HL-60 (cell line): Measurements from ENCODE around the gene SLC7A6.
A peak's percentile ranks its signal among the peaks of the same experiment; 100 is the strongest.

Source experiments
- DNase-seq, 2 experiments: peaks; one replicate each; pipeline ENCODE4 v3.0.0-alpha.2; 2010 to 2020; ENCODE audit warnings: low read depth in 1 of 2, low spot score in 1 of 2
- H3K27ac ChIP-seq: fragments of 250-450 bp; sonication (Bioruptor Pico); replicated peaks from 2 replicates; pipeline ENCODE4 v1.5.1; 2020; ENCODE audit warnings: mild to moderate bottlenecking, moderate library complexity
- H3K27me3 ChIP-seq: fragments of 250-450 bp; sonication (Bioruptor Pico); 2 replicates; pipeline ENCODE4 v1.5.1; 2021; ENCODE audit warnings: mild to moderate bottlenecking, moderate library complexity; ENCODE audit not compliant: insufficient read depth, poor library complexity, severe bottlenecking
- H3K4me3 ChIP-seq: replicated peaks from 2 replicates; pipeline ENCODE4 v1.5.1; 2011; ENCODE audit warnings: mild to moderate bottlenecking, control low read depth, low read length; ENCODE audit not compliant: insufficient read depth
- GABPA ChIP-seq: IDR thresholded peaks from 2 replicates; pipeline ENCODE4 v1.6.1; 2012; ENCODE audit warnings: low read depth
- POLR2AphosphoS5 ChIP-seq: IDR thresholded peaks from 2 replicates; pipeline ENCODE4 v1.6.1; 2012; ENCODE audit warnings: low read depth
- SPI1 ChIP-seq: IDR thresholded peaks from 2 replicates; pipeline ENCODE4 v1.6.1; 2012; ENCODE audit warnings: low read depth, mild to moderate bottlenecking, borderline replicate concordance
- TF ChIP-seq, protein P1 (sequence below): IDR thresholded peaks from 2 replicates; pipeline ENCODE4 v1.6.1; 2012; ENCODE audit warnings: low read depth; ENCODE audit not compliant: insufficient replicate concordance
- TF ChIP-seq, protein P2 (sequence below): IDR thresholded peaks from one replicate; pipeline ENCODE4 v1.5.1; 2011; ENCODE audit warnings: low read length, control low read depth, inconsistent platforms; ENCODE audit not compliant: insufficient read depth

SLC7A6 gene

DNA sequence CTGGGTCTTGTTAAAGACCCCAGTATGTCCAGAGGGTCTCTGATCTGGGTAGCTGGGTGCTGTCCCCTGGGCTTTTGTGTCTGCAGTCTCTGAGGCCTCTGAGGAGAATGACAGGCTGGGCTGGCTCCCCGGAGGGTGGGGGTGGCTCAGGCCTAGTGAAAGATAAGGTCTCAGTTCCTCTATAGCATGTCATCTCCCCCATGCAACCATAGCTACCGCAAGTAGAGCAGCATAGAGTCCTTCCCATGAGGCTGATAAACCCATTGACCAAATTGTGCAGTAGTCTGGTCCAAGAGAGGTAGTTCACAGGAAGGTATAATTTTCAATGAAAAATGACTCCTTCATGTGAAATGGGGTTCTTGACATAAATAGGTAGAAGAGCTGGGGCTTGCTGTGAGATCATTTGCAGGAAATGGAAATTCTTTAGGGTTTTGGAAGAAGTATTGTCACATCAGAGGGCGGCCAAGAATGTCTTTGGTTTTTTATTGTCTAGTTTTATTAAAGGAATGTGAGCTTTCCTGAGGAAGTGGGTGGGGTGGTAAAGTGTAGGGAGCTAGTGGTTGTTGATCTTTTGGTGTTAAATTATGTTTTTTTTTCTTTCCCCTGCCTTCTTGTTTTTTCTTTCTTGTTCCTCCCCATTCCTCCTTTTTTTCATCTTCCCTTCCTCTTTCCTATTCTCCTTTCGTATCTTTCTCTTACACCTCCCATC is 25.4 kb downstream of the SLC7A6 start:
- TF ChIP-seq, protein P1, sequence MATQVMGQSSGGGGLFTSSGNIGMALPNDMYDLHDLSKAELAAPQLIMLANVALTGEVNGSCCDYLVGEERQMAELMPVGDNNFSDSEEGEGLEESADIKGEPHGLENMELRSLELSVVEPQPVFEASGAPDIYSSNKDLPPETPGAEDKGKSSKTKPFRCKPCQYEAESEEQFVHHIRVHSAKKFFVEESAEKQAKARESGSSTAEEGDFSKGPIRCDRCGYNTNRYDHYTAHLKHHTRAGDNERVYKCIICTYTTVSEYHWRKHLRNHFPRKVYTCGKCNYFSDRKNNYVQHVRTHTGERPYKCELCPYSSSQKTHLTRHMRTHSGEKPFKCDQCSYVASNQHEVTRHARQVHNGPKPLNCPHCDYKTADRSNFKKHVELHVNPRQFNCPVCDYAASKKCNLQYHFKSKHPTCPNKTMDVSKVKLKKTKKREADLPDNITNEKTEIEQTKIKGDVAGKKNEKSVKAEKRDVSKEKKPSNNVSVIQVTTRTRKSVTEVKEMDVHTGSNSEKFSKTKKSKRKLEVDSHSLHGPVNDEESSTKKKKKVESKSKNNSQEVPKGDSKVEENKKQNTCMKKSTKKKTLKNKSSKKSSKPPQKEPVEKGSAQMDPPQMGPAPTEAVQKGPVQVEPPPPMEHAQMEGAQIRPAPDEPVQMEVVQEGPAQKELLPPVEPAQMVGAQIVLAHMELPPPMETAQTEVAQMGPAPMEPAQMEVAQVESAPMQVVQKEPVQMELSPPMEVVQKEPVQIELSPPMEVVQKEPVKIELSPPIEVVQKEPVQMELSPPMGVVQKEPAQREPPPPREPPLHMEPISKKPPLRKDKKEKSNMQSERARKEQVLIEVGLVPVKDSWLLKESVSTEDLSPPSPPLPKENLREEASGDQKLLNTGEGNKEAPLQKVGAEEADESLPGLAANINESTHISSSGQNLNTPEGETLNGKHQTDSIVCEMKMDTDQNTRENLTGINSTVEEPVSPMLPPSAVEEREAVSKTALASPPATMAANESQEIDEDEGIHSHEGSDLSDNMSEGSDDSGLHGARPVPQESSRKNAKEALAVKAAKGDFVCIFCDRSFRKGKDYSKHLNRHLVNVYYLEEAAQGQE = no peak
- no peak for TF ChIP-seq GABPA
- no peak for TF ChIP-seq SPI1
- no peak for TF ChIP-seq POLR2AphosphoS5
- TF ChIP-seq, protein P2, sequence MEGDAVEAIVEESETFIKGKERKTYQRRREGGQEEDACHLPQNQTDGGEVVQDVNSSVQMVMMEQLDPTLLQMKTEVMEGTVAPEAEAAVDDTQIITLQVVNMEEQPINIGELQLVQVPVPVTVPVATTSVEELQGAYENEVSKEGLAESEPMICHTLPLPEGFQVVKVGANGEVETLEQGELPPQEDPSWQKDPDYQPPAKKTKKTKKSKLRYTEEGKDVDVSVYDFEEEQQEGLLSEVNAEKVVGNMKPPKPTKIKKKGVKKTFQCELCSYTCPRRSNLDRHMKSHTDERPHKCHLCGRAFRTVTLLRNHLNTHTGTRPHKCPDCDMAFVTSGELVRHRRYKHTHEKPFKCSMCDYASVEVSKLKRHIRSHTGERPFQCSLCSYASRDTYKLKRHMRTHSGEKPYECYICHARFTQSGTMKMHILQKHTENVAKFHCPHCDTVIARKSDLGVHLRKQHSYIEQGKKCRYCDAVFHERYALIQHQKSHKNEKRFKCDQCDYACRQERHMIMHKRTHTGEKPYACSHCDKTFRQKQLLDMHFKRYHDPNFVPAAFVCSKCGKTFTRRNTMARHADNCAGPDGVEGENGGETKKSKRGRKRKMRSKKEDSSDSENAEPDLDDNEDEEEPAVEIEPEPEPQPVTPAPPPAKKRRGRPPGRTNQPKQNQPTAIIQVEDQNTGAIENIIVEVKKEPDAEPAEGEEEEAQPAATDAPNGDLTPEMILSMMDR = no peak
- Histone ChIP-seq H3K4me3 (no peak overlapping the region), H3K27ac (peak overlapping the region; percentile 9; the same call in 1 of the 2 replicates), H3K27me3 (no peaks in the 10 kb centered on the region)
- DNase-seq = peak in 1 of 2 experiments; percentile 58

DNA sequence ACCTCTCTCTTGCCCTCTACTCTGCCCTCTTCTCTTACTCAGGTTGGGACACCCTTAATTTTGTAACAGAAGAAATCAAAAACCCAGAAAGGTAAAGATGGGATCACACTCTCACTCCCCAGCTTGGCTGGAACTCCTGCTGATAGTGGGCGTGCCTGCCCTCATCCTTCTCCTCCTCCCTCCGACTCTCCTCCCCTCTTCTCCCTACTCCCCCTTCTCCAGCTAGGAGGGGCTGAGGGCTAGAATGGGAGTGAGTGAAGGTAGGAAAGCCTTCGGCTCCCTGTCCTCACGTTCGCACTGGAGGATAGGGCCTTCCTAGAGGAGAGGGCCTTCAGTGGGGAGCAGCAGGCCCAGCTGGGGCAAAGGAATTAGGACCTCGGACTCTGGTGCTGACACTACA is 26.1 kb downstream of the SLC7A6 start:
- no peak for DNase-seq
- Histone ChIP-seq H3K27ac (no peak overlapping the region), H3K27me3 (no peaks in the 10 kb centered on the region), H3K4me3 (no peak overlapping the region)
- no peak for TF ChIP-seq GABPA
- no peak for TF ChIP-seq POLR2AphosphoS5
- TF ChIP-seq SPI1 = no peak
- TF ChIP-seq, protein P1 = no peak
- TF ChIP-seq, protein P2 = no peak

DNA sequence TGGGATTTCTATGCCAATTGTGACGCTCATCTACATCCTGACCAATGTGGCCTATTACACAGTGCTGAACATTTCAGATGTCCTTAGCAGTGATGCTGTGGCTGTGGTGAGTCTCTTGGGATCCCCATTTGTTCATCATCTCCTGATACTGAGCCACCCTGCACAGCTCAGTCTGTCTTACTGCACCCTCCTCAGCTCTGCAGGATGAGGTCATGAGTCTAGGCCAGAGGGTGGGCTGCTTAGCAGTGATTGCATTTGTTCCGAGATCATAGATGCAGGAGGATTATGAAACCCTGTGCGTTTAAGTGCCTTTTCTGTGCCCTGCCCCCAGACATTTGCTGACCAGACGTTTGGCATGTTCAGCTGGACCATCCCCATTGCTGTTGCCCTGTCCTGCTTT is 26.9 kb downstream of the SLC7A6 start:
- TF ChIP-seq, protein P1 = no peak
- TF ChIP-seq GABPA (no peak), SPI1 (no peak), POLR2AphosphoS5 (no peak)
- TF ChIP-seq, protein P2 = no peak
- H3K27ac ChIP-seq = no peak overlapping the region
- no peak overlapping the region for H3K4me3 ChIP-seq
- no peak for DNase-seq
- H3K27me3 ChIP-seq = no peaks in the 10 kb centered on the region
